G401 (cell line): Measurements from ENCODE around the gene AGFG2. TPM values are rescaled to one million over a fixed set of nuclear protein-coding genes. Genes with fewer than 3 reads are reported as not detected.

Experiments
- DNase-seq: peaks from one replicate; pipeline ENCODE4 v3.0.0-alpha.2; 2015; ENCODE audit warnings: low spot score
- in situ Hi-C: cut with HindIII; loops from 2 replicates; pipeline ENCODE4 v1.10.0; 2016; ENCODE audit warnings: low sequenced_read_pairs, mixed read lengths
- total RNA-seq: library from RNA; depleted of rRNA; stranded (reverse); fragments of >200 nt; shearing (Covaris generic); gene quantifications from 2 replicates; pipeline ENCODE4 v1.2.3, GENCODE V29; 2014

AGFG2 gene
- total RNA-seq, 1 experiment from 2014 or later: 42.3 TPM

DNA sequence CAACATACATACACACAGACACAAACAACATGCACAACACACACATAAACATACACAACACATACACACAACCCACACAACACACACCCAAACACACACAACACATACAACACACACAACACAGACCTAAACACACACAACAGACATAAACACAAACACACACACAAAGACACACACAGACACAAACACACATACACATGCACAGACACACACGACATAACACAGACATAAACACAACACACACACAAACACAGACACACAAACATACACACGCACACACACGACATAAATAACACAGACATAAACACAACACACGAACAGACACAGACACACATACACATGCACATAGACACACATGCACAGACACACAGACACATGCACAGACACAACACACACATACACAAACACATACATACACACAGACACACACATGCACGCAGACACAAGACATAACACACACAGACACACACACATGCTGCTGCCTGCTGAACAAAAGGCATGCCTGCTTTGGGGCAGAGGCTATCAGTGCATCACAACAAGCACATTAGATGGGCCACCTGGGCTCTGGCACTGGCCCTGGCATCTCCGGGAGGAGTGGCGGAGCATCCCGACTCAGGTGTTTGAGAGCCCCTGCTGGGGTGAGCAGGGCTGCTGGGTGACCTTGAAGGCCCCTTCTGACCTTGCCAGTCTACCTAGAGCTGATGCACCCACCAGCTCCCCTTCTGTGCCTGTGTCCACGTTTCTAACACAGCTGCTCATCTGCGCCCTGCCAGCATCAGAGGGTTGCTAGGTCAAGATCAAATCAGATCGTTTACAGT is 41.7 kb downstream of the AGFG2 start:
- in situ Hi-C loops: no loop called here

DNA sequence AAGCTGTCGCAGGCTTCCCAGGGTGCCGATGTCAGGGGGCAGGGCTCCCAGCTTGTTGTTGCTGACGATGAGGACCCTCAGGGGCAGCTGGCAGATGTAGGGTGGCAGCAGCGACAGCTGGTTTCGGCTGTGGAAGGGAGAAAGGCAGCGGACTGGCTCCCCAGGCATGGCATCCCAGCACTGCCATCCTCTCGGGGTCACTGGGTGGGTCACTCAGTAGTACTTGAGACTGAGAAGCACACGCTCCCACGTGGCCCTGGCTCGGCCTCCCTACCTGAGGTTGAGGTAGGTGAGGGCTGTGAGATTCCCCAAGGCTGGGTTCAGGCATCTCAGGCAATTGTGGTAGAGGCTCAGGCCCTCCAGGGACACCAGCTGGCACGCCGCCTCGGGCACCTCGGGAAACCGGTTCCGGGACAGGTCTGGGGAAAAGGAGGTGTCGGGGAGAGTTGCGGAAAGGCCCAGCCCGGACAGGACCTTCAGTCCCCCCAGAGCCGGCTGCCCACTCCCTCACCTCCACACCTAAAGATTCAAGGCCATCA is 43.1 kb downstream of the AGFG2 start:
- no peak for DNase-seq
- in situ Hi-C loops: no loop called here

More for the DNA sequence above, 41.7 kb downstream of the AGFG2 start:
- no peak for DNase-seq

DNA sequence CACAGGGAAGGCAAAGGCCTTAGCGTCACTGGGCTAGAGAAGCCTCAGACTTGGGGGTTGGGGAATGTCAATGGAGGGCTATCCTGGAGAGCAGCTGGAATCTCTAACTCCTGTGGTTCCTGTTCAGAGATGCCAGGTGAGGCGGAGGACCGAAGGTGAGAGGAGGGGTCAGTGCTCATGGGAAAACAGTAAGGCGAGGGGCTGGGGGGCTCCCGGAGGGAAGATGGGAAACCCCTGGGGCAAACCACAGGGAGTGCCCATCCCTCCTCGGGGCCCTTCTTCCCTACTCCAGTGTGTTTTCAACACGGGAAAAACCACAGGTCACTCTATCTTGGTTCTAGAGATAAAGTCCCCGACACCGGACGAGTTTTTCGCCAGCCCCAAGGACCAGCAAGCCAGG is 43.6 kb downstream of the AGFG2 start:
- DNase-seq: no peak
- in situ Hi-C loops: no loop called here

DNA sequence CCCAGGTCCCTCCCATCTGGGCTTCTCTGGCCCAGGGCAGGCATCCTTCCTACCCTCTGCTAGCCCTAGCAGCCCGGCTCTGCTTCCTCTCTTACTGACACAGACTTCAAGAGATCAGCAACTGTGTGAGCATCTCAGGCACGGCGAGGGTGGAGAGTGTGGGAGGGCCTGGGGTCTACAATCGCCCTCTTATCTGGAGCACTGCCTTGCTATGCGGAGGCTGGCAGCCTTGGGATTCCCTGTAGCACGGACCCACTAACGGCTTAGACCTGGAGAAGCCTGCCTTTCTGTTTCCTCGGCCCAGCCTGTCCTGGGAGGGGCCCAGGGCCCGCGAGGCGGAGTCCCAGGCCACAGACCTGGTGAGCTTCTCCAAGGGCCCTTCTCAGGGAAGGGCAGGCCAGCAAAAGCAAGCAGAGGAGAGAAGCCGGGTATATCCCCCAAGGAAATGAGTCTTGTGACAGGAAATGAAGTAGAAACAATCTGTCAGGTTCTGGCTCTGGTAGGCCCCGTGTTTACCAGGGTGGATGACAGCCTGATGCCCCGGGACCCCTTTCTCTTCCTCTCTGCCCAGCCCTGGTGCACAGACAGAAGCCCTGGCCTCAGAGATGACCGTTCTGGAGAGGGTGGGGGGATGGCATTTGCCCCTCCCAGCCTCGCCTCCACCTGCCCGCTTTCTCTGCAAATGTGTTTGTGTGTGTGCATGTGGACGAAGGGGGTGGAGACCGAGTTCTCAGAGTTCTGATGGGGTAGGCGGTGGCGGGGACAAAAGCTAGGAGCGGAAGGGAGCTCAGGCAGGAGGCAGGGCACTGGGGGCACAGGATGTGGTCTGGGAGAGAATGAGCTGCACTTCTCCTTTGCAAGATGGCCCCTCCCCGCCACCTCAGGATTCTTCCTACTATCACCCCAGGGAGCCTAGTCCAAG is 44.4 kb downstream of the AGFG2 start:
- DNase-seq: no peak
- in situ Hi-C loops: no loop called here

DNA sequence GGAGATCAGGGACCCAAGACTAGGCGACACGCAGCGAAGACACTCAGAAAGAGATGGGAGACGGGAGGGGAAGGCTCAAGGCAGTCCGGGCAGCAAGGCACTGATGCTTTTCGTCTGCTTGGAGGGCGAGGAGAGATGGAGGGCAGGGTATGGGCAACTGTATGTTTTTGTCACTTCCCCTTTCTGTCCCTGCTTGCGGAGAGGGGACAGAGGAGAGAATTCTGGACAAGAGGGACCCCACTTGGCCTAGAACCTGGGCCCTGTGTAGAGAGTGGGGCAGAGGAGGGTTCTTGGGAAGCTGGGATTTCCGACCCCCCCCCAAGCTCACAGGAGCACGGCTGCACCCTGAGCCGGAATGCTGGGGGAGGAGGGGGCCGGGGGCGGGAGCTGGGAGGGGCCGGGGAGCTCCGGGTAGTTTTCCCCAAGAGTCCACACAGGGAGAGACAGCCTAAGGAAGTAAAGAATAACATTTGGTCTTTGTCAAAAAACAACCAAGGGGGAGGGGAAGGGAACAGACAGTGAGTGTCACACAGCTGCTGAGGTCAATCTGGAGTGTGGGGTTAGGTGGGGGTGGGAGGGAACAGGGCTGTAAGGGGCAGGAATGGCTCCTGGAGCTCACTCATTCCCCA is 45.2 kb downstream of the AGFG2 start:
- in situ Hi-C loops: no loop called here
- DNase-seq: no peak

DNA sequence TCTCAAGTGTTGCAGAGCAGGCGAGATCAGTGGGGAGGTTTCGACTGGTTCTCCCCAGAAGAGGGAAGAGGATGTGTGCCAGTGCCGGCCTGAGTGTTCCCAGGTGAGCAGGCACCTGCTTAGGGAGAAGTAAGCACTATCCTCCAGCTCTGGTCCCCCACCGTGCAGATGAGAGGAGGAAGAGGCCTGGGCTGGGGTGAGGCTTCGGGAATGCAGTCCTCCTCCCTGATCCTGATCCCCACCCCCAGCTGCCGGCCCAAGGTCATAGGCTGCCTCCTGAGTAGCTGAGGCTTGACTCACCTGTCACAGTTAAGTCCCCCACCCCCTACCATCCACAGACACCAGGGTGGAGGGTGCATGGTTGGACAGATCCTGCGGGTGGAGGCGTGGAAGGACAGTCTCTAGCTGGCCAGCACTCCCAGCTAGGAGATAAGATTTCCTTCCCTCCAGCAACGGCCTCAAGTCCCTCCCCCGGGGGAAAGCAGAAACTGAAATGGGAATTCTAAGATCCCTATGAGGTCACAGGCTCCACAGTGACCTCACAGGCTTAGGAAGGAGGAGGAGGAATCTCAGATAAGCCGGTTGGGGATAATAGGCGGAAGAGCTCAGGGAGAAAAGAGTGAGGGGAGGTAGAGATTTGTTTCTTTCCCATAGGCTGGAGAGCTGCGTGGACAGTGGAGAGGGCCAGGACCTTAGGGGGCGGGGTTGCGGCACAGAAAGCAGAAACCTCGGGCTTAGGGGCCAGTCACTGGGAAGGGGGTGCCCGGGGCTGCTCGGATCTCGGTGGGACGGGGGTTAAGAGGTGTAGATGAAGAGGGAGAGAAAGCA is 45.9 kb downstream of the AGFG2 start:
- in situ Hi-C loops: no loop called here
- peak; percentile 25 for DNase-seq

DNA sequence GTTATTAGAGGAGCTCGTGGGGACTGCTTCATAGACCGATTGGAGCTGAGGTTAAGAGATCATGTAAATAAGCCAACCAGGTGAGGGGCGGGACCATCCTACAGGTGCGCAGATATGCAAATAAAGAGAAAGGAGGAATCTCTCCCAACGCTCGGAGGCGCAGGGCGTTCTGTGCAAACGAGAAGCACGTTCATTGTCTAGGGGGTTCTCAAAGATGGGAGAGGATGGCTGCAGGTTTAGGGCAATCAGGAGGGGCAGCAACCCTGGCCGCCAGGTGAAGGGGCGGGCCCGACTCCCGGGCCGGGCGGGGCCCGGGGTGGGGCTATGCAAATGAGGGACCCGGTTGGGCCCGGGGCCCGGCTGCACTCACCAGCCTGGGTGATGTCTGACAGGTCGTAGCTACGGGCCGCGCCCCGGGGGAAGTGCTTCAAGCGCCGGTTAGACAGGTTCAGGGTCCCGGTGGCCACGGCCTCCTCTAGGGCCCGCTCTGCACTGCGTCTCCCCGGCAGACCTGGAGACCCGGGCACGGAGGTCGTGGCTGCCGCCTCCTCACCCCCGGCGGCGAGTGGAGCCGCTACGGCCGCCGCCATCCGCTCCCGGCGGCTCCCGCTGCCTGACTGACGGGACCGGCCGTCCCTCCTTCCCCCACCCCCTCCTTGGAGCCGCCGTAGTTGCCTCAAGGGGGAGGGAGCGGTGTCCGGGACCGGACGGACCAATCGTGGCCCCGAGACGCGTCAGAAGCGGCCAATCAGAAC is 46.7 kb downstream of the AGFG2 start, which contains the start of gene LRCH4:
Gene LRCH4, minus strand, starts transcription at position 619 of the 755 bp plus-strand sequence. Its CDS starts 29 bp downstream, at position 590.
- peak; percentile 66 for DNase-seq
- in situ Hi-C loops: no loop called here

DNA sequence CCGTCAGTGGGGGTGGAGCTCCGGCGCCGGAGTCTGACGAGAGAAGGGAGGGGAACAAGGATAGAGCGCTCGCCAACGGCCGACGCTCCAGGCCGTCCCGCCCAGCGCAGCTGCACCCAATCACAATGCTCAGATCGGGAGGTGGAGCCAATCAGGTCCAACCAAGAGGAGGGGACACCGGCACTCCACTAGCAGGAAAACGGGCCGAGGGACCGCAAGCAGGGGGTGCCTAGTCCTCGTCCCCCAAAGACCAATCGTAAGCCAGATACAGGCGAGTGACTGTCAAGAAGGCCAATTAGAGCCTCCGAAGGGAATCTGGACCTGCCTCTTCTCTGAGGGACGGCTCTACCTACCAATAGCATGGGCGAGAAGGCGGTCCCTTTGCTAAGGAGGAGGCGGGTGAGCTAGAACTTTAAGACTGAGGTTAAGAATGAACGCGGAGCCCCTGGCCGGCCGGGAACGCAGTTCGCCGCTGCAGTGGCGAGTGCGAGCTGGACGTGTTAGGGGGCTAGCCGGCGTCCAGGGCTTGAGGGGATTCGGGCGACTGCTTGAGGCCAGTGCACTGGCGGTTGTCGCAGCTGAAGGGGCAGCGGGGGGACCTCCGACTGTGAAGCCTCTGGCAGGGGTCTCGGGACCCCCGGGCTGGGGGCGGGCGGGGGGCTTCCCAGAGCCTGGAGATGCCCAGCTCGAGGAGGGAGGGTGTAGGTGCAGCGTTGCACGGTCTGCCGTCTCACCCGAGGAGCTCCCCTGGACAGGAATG is 47.4 kb downstream of the AGFG2 start, which contains the start of gene FBXO24:
Gene FBXO24, plus strand, starts transcription at position 63 of the 760 bp plus-strand sequence. Its CDS starts 298 bp downstream, at position 361.
- in situ Hi-C loops: no loop called here
- peak; percentile 100 for DNase-seq

DNA sequence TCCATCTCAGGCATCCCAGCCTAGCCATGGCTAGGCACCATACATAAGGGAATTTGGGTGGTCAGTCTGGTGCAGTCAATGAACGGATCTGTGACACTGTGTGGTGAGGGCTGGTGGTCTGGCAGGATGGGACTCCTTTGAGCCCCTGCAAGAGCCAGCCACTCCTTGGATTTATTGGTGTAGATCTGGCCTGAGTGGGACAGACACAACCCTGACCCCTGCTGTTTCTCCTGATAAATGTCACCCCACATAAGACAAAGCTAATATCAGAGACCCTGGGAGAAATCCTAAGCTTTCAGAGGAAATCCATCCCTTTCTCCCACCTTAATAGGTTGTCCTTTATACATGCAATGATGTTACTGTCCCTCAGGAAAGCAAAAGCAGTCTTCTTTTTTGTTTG is 49.4 kb downstream of the AGFG2 start:
- in situ Hi-C loops: no loop called here
- DNase-seq: no peak

DNA sequence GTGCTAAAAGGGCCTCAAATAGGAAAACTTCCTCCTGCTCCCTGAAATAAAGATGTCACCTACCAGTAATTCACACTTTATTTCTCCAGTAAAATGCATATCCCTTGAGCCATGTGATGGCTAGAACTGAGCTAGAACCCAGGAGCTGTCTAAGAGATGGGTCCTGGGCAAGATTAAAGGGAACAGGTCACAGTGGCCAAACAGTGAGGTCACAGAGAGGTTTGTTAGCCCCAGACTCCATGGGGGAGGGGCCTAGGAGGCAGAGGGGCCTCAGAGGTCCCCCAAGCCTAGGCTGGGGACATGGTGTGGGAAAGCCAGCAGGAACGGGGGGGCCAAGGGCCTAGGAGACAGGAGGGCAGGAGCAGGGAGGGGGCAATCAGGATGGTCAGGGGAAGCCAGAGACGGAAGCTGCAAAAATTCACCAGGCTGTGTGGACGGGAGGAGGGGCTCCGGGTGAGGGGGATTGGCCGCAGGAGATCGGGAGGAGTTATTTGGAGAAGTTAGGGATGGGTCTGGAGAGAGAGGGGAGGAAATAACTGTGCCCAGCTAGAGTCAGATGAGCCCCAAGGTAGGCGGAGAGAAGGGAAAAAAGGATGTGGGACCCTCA is 50.4 kb downstream of the AGFG2 start:
- DNase-seq: no peak

DNA sequence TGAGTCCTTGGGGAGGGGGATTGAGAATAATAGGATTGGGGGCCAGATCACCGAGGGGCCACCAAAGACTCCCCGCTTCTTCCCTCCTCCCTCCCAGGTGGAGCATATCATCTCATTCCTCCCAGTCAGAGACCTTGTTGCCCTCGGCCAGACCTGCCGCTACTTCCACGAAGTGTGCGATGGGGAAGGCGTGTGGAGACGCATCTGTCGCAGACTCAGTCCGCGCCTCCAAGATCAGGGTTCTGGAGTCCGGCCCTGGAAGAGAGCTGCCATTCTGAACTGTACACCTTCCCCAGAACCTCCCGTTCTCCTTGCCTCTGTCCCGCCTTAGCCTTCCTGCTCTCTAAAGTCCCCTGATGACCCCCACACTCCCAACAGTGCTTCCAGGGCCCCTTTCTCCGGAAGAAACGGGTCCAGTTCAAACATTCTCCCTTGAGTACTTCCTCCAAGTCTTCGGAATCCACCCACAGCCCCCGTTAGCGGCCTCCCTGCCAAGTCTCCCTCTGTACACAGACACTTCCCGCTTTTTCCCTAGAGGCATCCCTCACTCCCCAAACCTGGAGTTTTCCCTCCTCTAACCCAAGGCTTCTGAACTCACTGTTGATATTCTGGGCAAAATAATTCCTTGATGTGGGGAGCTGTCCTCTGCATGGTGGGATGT is 51.2 kb downstream of the AGFG2 start:
- DNase-seq: no peak
- in situ Hi-C loops: no loop called here

More for the DNA sequence above, 50.4 kb downstream of the AGFG2 start:
- in situ Hi-C loops: no loop called here

DNA sequence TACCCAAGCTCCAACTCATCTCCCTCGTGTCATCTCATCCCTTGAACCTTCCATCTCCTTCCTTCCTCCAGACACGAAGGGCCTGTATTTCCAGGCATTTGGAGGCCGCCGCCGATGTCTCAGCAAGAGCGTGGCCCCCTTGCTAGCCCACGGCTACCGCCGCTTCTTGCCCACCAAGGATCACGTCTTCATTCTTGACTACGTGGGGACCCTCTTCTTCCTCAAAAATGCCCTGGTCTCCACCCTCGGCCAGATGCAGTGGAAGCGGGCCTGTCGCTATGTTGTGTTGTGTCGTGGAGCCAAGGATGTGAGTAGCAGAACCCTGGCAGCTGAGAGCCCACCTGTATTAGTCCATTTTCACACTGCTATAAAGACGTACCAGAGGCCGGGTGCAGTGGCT is 52.6 kb downstream of the AGFG2 start:
- no peak for DNase-seq
- in situ Hi-C loops: no loop called here

DNA sequence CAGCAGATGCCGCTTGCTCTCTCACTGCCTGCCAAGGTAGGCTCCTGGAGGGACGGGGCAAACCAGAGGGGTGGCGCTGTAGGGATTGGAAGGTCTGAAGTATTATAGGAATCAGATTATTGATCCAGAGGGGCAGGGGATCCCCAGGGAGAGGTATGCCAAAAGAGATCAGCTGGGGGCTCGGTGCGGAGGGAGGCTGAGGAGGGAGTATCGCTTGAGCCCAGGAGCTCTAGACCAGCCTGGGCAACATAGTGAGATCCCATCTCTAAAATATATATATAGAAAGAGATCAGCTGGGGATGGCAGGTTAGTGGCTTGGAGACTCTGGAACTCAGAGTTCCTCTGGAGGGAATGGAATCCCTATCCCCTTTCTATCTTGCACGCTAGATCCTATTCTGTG is 56.2 kb downstream of the AGFG2 start:
- DNase-seq: no peak
- in situ Hi-C loops: no loop called here

DNA sequence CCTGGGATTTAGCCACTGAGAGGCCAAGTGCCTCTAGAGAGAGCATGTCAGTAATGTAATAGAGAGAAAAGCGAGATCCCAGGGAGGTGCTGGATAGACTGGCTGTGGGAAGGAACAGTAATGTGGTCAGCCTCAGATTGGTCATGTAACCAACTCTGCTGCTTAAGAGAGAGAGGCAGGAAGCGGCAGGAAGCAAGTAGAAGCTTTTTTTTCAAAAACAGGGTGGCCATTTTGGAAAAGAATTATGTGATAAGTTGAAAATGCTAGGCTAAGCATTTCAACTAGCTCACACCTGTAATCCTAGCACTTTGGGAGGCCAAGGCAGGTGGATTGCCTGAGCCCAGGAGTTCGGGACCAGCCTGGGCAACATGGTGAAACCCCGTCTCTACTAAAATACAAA is 59.4 kb downstream of the AGFG2 start:
- in situ Hi-C loops: no loop called here
- DNase-seq: no peak

DNA sequence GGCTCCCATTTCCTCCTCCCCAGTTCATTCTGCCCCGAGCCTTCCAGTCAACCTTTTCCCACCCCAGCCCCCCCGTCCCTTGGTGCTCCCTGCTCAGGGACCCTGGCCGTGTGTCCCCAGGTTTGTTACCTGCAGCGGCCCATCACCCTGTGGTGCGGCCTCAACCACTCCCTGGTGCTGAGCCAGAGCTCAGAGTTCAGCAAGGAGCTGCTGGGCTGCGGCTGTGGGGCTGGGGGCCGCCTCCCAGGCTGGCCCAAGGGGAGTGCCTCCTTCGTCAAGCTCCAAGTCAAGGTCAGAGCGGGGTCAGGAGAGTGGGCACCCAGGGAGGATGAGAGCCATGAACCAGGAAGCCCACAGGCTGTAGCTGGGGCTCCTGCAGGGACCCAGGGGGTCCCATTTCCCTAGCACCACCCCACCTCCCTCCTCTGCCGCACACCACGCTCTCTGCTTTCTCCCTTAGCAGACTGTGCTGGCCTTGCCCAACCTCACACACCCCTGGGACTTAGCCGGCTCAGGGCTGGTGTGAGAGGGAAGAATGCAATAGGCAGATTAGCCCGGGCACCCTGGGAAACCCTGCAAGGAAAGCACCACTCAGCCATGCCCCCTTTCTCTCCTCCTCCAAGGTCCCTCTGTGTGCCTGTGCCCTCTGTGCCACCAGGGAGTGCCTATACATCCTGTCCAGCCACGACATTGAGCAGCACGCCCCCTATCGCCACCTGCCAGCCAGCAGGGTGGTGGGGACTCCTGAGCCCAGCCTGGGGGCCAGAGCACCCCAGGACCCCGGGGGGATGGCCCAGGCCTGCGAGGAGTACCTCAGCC is 61.1 kb downstream of the AGFG2 start:
- in situ Hi-C loops: no loop called here
- DNase-seq: no peak

DNA sequence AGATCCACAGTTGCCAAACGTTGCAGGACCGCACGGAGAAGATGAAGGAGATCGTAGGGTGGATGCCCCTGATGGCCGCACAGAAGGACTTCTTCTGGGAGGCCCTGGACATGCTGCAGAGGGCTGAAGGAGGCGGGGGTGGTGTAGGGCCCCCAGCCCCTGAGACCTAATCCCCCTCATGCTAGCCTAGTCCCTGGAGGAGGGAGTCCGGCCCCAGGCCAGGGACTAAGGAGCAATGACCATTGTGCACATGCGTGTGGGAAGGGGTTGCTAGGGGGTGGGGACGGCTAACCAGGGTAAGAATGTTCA is 61.7 kb downstream of the AGFG2 start:
- in situ Hi-C loops: no loop called here
- DNase-seq: no peak
